GM12874 (cell line): Measurements from ENCODE around the gene DHX8.

Experiments
- CTCF ChIP-seq: IDR thresholded peaks from 2 replicates; pipeline ENCODE4 v1.5.1; 2011; ENCODE audit warnings: low read depth, mild to moderate bottlenecking, control low read depth, low read length, moderate library complexity; ENCODE audit not compliant: insufficient read depth

Gene DHX8

GRCh38 chr17:43479948-43480347 is 3.8 kb upstream of the DHX8 start:
- no peak for TF ChIP-seq CTCF

- TF ChIP-seq CTCF, result no peak
Observed at GRCh38 chr17:43482103-43483012, 1.4 kb upstream of the DHX8 start.

GRCh38 chr17:43490621-43491020 is 6.8 kb downstream of the DHX8 start:
- no peak for TF ChIP-seq CTCF

GRCh38 chr17:43515656-43516055 is 31.9 kb downstream of the DHX8 start:
- no peak for TF ChIP-seq CTCF

GRCh38 chr17:43517161-43517560 is 33.4 kb downstream of the DHX8 start:
- TF ChIP-seq CTCF, result no peak

GRCh38 chr17:43517615-43518386 is 34.0 kb downstream of the DHX8 start:
- no peak for TF ChIP-seq CTCF

GRCh38 chr17:43521389-43521788 is 37.6 kb downstream of the DHX8 start:
- no peak for TF ChIP-seq CTCF
